DMS 273 treated with DMSO at 0.1 percent for 48 hours (cell line): ENCODE measurements around the gene CPXM2.

Experiments
- DNase-seq: peaks from one replicate; lab custom pipeline; 2025; lab: John Stamatoyannopoulos, UW

CPXM2 gene

DNA sequence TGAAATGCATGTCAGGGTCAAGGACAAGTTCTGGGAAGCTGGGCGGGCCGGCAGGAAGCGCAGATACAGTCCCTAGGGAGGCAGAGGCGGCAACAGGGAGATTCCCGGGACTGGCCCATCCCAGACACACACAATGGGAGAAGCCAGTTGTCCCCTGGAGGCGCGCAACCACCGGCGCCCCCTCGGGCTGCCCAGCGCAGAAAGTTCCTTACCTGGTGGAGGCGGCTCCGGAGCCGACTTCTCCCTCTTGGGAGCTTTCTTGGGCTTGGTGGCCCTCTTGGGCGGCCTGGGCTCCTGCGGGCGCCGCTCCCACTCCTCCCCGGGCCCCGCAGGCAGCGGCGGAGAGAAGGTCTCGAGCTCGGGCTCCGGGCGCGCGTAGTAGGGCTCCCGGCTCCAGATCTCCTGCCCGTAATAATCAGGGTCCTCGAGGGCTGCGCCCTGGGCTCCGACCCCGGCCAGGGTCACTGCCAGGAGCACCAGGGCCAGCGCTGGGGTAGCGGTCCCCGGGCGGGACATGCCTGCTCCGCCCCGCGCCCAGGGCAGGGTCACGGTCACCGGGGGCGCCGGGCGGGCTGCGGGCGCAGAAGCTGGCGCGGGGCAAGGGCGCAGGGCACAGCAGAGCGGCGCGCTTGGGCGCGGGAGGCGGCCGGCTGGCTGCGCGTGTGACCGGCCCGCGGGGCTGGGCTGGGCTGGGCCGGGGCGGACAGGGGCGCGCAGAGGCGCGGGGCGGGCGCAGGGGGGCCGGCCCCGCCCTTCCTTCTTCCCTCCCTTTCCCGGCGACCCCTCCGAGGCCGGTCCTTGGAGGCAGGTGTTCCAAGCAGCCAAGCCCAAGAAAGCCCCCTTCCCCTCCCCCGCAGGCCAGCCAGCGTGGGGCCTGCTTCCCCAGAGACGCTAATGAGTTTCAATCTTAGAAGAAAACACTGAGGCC lies at the start of gene CPXM2:
TSS of gene CPXM2 (minus strand) at position 664 of the 928 bp plus-strand sequence. CDS start at position 516, 148 bp downstream.
- DNase-seq, result no peak

DNA sequence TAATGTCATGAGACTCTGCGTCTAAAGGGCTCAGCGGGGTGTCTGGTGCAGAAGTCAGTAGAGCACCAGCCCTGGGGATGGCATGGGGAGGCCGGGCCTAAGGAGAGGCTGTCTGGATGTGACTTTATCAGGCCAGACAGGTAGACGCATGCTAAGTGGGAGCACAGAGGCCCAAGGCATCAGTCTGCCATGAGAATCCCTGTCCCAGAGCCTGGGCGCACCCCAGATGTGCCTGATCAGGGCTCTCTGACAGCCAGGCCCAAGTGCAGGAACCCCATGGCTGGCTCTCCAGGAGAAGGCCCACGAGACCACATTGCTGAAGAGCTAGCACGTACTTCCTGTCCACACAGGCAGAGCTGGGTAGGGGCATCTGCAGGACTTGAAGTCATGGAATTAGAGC lies 48.0 kb upstream of the CPXM2 start:
- DNase-seq, result no peak

DNA sequence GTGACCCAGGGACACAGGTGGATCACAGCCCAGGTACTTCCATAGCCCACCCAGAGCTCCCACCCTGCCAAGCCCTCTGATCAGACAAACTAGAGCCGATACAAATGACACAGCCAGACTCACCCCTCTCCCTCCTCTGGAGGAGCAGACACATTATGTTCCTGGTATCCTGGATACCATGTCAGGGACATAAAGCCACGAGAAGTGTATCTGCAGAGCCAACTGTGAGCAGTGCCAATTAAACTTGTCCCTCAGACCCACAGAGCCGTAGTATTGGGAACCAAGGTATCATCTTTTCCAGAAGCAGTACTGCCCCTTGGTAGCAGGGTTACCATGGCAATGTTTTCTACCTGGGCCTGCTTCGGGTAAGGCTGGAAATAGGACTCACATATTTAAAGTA lies 47.3 kb upstream of the CPXM2 start:
- no peak for DNase-seq

DNA sequence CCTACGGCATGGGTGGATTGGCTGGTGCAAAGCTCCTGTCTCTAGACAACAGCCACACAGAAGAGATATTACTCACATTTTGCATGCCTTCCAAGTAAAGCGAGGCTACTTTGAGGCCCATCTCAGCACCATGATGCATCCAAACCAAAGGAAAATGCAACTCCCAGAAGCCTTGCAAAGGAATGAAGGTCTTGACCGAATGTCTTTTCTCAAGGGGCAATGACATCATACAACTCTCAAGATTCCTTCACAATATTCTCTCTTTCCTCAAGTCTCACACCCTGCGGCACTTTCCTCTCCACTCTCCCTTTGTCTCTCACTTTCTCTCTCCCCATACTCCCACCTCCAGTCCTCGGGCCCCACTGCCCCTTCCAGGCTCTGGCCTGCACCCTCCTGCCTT lies 44.8 kb upstream of the CPXM2 start:
- no peak for DNase-seq

DNA sequence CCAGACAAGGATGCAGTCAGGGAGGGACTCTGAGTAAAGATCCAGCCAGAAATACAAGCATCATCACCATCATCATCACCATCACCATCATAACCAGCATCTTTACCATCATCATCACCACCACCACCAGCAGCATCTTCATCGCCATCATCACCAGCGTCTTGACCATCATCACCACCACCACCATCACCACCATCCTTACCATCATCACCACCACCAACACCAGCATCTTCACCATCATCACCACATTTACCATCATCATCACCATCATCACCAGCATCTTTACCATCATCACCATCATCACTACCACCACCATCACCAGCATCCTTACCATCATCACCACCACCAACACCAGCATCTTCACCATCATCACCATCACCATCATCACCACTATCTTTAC lies 44.1 kb upstream of the CPXM2 start:
- DNase-seq, result no peak

DNA sequence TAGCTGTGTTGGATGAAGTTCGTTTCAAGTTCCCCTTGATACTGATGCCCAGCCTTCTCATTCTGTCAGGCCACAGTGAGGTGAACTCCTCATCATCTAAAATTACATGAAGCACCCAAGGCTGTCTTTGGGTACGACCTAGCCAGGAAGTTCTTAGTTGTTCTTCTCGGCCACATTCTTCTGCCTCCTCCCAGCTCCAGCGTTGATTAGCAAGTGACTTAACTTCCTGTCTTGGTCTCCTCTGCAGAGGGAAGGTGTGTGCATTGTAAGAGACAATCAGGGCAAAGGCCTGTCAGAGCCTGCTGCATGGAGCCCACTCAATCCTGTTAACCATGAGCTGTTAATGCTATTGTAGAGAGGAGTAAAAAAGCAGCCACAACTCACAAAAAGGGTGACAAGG lies 43.2 kb upstream of the CPXM2 start:
- DNase-seq, result no peak

DNA sequence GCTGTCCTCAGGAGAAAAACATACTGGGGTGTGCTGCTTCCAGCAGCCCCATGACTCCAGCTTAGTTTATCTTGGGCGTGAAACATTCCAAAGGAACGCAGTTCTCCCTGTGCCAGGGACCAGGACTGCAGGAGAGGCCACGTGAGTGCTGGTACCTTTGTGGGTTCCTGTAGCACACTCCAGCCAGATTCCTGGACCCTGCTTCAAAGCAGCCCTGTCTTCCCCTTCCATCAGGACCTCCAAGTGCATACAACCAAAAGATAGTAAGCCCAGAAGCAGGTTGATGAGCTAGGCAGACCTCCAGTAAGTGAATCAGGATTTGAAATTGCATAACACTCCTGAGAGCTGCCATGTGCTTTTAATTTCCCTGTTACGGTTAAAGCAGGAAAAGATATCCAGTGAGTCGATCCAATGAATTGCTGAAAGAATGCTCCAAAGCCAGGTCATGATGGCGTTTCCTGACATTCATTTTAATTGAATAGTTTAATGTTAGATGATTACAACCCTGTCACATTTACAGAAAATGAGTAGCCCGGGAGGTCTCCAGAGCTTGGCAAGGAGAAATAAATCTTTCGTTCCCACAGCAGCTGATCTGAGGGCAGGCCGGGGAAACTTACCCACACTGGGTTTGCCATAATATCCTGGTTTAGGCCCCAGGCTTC lies 38.9 kb upstream of the CPXM2 start:
- DNase-seq, result no peak

DNA sequence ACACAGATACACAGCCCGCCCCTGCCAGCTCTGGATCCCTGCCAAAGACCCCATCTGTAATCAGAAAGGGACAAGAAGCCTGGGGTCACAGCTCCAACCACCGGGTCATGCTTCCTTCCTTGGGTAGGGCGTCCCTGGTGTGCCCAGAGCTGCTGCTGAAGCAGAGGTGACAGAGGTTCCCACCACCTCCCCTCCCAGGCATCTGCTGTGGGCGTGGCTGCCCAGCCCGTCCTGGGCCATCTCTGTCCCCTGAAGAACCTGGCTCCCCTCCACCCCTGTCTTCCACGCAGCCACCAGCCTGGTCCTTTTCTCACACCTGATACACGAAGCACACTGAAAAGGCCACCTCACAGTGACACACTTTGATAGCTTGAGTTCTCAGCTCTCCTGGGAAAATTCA lies 38.2 kb upstream of the CPXM2 start:
- DNase-seq, result no peak

DNA sequence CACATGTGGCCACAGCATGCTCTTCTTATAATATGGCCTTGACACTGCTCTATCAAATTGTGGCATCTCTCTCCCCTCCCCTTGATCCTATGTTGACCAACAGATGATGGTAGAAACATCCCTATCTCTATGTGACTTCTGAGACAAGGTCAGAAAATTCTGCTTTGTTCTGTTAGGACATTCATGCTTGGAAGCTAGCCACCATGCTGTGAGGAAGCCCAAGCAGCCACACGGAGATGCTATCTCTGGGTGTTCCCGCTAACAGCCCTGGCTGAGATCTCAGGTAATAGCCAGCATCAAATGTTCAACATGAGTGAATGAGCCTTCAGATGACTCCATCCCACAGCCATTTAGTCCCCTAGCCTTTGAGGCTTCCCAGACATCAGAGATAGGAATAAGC lies 36.8 kb upstream of the CPXM2 start:
- DNase-seq, result no peak

DNA sequence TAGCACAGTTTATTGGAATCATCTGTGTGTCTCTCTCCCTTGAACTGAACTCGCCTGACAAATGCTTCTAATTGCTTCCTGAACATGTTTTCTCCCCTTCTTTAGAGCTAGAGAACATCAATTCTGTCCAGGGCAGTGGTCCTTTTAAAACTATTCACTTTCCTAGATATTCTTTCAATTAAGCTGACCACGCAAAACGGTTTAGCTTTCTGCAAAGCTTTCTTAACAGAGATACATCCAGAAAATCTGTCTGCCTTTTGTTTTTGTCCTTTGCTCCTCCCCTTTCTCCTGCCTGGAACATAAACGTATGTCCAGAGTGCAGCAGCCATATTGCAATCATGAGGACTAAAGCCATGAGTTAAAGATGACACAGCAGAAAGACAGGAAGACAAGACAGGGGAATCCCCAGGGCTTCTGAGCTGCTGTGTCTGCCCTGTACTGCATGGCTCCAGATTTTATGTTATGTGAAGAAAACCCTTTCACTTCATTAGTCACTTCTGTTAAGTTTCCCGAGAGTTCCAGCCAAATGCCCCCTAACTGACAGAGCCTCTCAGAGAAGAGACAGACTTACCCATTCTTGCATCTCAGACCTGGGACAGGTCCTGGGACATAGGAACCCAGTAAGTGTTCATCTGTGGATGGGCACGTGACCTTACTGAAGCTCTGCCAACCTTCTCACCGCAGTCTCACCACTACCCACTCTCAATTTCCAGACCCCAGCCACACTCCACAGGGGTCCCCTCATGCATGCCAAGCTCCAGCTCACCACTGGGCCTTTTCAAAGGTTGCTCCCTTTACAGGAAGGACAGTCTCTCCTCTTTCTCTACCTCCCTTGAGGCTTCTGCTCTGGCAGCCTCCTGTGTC lies 35.0 kb upstream of the CPXM2 start:
- DNase-seq, result no peak

DNA sequence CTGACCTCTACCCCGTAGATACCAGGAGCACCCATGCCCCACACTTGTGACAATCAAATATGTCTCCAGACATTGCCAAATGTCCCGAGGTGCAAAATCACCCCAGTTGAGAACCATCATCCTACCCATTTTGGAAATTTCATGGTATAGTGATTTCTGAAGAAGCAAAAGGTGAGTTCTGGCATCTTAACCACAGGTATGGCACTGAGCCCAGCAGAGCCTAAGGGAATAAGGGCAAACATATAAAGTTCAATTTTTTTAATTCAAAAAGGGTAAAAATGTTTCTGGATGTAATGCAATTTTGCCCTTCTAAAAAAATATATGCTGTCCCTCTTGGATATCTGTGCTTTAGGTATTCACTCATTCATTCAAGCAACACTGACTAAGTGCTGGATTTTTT lies 30.5 kb upstream of the CPXM2 start:
- no peak for DNase-seq

DNA sequence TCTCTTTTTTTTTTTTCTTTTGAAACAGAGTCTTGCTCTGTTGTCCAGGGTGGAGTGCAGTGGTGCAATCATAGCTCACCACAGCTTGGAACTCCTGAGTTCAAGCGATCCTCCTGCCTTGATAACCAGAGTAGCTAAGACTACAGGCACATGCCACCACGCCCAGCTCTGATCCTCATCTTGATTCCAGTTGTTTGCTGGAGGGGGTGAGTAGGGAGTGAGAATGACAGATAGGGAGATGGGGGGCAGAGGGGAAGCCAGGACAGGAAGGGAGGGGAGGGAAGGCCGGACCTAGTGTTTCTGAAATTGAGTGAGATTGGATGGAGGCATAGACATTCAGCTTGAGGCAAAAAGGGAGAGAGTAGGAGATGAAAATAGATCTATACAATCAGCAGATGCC lies 25.2 kb upstream of the CPXM2 start:
- DNase-seq, result no peak

DNA sequence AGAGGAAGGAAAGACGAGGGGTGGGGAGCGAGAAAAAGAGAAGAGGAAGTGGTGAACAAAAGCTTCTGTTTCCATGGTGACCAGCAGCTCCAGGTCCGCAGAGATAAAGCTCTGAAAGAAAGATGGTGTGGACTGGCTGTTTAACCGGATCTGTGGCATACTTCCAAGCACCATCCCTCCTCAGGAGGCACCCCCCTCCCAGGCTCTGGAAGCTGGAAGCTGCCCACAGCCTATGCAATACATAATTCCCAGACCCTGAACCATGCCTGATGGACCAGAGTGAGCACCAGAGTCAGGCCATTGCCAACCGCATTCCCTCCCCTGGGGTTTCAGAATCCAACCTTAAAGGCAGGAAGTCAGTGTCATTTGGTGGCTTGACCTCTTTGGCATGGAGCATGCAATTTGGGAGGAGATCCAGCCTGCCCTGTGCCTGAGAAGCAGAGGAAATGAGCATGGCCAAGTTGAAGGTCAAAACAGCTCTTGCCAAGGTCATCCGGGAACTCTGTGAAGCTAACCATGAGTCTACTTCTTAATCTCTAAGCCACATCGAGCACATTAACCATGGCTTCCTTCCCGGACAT lies 22.2 kb upstream of the CPXM2 start:
- no peak for DNase-seq

DNA sequence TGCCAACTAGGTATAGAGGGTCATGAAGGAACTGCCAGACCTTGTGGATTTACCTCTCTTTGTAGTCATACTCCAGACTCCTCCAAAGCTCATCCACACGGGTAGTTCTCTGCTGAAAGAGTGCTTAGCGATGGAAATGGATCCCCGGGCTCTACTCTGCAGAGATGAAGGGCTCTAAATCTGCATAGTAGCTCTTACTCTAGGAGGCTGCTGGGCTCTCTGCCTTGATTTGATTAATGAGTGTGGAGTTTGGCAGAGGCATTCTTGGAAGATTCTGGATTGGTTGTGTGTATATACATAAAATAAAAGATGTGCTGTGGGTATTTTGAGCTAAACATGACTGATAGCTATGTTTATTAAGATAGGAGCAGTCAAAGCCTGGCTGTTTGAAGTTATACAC lies 21.3 kb upstream of the CPXM2 start:
- no peak for DNase-seq

DNA sequence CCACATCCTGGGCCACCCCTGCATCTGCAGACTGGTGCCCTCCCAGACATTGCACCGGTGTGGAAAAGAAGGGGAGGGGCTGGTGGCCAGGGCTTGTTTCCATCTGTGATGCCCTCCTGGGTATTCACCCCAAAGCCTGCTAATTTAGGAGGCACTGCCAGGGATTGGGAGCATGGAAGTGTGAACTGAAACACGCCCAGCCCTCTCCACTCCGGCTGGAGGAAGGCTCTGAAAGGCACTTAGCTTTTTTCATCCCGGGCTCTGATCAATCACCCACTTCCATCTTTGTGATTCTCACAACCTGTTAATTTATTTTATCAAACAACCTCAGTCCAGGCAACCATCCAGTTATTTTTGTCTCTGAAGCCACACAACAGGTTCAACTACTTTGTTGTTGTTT lies 20.9 kb upstream of the CPXM2 start:
- no peak for DNase-seq

DNA sequence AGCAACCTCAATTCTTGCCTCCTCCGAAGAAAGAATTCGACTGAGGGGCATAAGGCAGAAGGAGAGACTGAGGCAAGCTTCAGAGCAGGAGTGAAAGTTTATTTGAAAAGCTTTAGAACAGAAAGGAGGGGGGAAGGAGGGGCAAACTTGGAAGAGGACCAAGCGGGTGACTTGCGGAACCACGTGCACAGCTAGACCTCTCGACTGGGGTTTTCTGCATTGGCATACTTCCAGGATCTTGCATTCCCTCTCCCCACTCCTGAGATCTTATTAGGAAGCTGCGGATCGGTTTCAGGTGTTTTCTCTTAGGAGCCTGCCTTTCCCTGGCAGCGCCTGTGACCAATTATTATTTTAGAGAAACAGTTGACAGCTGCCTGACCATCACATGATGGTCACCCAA lies 20.3 kb upstream of the CPXM2 start:
- DNase-seq, result no peak

DNA sequence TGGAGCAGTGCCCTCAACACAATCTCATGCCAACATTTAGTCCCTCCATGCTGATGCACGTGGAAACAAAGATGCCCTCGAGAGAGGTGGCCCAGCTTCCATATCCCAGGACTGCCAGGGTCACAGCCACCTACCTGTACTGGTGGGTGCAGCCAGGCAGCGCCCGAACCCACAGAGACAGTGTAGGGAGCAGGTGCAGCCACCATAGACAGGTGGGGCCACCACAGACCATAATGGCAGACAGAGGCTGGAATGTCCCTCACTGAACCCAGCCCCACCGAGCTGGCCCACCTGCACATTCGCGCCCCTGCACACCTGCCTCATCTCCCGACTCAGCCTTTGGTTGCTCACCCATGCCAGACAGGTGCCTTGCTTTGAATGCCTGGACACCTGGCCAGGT lies 18.3 kb upstream of the CPXM2 start:
- no peak for DNase-seq

DNA sequence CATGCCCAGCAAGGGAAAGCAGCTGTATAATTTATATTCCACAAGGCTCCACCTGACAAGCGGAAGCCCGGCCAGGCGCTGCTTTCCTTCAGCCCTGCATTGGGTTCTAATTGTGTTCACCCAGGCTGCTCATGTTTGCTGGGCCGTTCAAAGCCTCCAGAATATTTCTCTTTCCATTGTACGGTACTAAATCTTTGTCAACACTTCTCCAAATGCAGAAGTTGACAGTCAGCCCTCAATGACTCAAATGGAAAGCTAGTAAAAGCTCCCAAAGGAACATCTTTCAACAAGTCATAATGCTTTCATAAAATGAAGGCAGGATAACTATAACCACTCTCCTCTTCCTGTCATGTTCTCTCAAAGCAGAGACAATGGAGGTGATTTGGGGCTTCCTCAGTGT lies 17.8 kb upstream of the CPXM2 start:
- DNase-seq, result no peak

DNA sequence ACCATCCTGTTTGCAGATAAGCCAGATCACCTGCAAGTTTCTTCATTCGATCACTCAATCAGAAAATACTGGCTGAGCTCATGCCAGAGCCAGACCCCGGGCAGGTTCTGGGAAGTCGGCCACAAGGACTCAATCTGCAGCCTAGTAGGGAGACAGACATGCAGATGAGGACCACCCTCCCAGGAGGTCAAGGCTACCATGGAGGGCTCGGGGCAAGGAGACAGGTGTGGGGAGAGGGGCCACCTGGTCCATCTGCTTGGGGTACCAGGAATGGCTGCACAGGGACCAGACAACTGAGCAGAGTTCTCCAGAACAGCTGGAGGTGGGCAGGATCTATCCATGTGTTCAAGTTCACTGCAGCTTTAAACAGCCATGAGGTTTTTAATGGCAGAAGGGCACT lies 16.8 kb upstream of the CPXM2 start:
- DNase-seq, result no peak

DNA sequence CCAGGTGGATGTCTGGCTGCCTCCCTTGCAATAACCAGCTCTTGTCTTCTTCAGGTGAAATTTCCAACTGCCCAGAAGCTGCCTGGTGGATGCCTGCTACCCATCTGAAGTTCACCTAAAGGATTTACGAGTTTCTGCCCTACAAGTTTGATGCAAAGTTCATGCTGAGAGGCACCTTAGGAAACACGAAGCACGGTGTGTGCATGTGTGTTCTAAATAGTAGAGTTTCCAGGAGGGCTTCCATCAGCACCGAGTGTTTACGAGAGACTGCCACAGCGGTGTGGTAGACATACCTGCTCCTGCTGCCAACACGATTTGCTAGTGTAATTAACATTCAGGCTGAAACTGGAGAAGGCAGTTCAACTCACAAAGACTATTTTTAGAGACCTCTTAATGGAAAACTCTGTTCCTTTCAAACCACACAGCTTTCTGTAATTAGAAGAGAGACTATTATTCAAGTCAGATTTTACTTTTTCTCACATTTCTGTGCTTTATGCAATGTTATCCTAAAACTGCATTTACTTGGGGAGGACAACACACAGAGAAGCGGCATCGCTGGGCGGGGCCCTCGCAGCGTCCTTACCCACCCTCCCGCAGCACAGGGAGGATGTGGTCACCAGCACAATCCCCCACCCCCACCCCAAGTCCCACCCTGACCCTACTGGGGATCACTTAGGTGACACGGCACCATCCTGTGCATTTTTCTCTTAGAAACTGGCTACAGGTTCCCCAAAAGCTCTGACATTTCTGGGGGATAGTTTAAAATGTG lies 15.5 kb upstream of the CPXM2 start:
- no peak for DNase-seq

DNA sequence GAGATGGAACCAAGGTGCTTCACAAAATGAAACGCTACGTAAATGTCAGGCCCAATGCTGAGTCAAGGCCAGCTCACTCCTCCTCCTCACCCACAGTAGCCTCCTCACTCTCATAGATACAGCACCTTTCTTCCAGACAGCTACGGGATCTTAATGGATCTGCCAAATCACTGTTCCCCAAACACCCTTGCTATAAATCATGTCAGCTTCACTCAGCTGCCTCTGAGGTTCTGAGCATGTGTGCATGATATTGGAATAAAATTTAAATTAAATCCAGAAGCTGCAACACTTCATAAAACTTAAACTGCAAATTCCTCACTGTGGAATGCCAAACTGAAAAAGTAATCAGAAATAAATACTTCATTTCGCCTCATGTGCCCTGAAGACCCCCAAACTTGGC lies 14.7 kb upstream of the CPXM2 start:
- no peak for DNase-seq
